B cell (primary cell): ENCODE data around the gene EPB41L4A. TPM values are rescaled to one million over a fixed set of nuclear protein-coding genes. Genes with fewer than 3 reads are reported as not detected.

Source experiments
- ATAC-seq: fragments of 200-7000 bp; cut with Tn5 transposase; one replicate; pipeline ENCODE4 v1.10.0; 2021; ENCODE audit warnings: low read depth, mild to moderate bottlenecking, moderate number of reproducible peaks, moderate library complexity
- CTCF ChIA-PET: fragments of 350-600 bp; sonication (Branson Sonifier 250); formaldehyde crosslinking; loops from one replicate; lab custom pipeline; 2021; ENCODE audit warnings: antibody characterized with exemption, inconsistent platforms; lab: Charles Lee
- POLR2A ChIA-PET: fragments of 350-600 bp; sonication (Branson Sonifier 250); formaldehyde crosslinking; loops from one replicate; lab custom pipeline; 2021; ENCODE audit warnings: antibody characterized with exemption; lab: Charles Lee
- DNase-seq: peaks from one replicate; pipeline ENCODE4 v3.0.0; 2013
- H2AFZ ChIP-seq: 2 replicates; pipeline ENCODE4 v1.6.1; 2012; ENCODE audit warnings: mild to moderate bottlenecking, low read depth, low read length; ENCODE audit not compliant: insufficient read depth, poor library complexity, severe bottlenecking
- H3K27ac ChIP-seq, 2 donors: 1 replicate in 1 of 2; 2 replicates in 1 of 2; pipeline ENCODE4 v1.5.1; 2012 to 2013; ENCODE audit warnings: low read length in 2 of 2, mild to moderate bottlenecking in 2 of 2, moderate library complexity in 1 of 2
- H3K27me3 ChIP-seq, 4 experiments: fragments of 200-600 bp in 1 of 4; sonication (generic) in 1 of 4; replicated peaks in 1 of 4; 1 replicate in 2 of 4; 2 replicates in 2 of 4; pipeline versions ENCODE4 v1.6.1 to v1.7.0; 2013 to 2016; ENCODE audit warnings: low read length in 3 of 4, mild to moderate bottlenecking in 2 of 4, mixed read lengths in 1 of 4, moderate library complexity in 1 of 4; ENCODE audit not compliant: insufficient read depth in 4 of 4, control insufficient read depth in 3 of 4; ENCODE audit errors: control extremely low read depth in 1 of 4
- H3K36me3 ChIP-seq, 2 experiments: replicated peaks in 1 of 2; 1 replicate in 1 of 2; 2 replicates in 1 of 2; pipeline versions ENCODE4 v1.6.1 to v1.7.1; 2013; ENCODE audit warnings: low read length in 1 of 2; ENCODE audit not compliant: insufficient read depth in 2 of 2, control insufficient read depth in 1 of 2; ENCODE audit errors: control extremely low read depth in 1 of 2, extremely low read depth in 1 of 2
- H3K4me1 ChIP-seq, 2 donors: fragments of 200-600 bp in 1 of 2; sonication (generic) in 1 of 2; 1 replicate in 1 of 2; 2 replicates in 1 of 2; pipeline versions ENCODE4 v1.5.1 to v1.6.1; 2013 to 2017; ENCODE audit warnings: low read length in 2 of 2; ENCODE audit not compliant: control insufficient read depth in 2 of 2, insufficient read depth in 2 of 2
- H3K4me2 ChIP-seq: replicated peaks from 2 replicates; pipeline ENCODE3; 2012; ENCODE audit warnings: mild to moderate bottlenecking, low read depth, low read length; ENCODE audit not compliant: poor library complexity, severe bottlenecking
- H3K4me3 ChIP-seq, 5 experiments: fragments of 200-600 bp in 1 of 5; sonication (generic) in 1 of 5; 1 replicate in 3 of 5; 2 replicates in 2 of 5; pipeline versions ENCODE4 v1.5.1 to v1.7.0; 2011 to 2016; ENCODE audit warnings: low read length in 4 of 5, mild to moderate bottlenecking in 4 of 5, low read depth in 2 of 5, control low read depth in 1 of 5, moderate library complexity in 1 of 5; ENCODE audit not compliant: insufficient read depth in 1 of 5; ENCODE audit errors: control extremely low read depth in 1 of 5, extremely low read depth in 1 of 5
- H3K79me2 ChIP-seq: fragments of 200-600 bp; sonication (generic); one replicate; pipeline ENCODE4 v1.6.0; 2016; ENCODE audit warnings: low read length; ENCODE audit not compliant: control insufficient read depth, insufficient read depth
- H3K9ac ChIP-seq: fragments of 200-600 bp; sonication (generic); 2 replicates; pipeline ENCODE4 v1.6.1; 2017; ENCODE audit warnings: mild to moderate bottlenecking, low read length, moderate library complexity
- H3K9me3 ChIP-seq, 3 donors: one replicate each; pipeline versions ENCODE4 v1.6.1 to v1.7.1; 2013; ENCODE audit warnings: low read length in 2 of 3; ENCODE audit not compliant: control insufficient read depth in 2 of 3, insufficient read depth in 1 of 3; ENCODE audit errors: control extremely low read depth in 1 of 3
- H4K20me1 ChIP-seq: 2 replicates; pipeline ENCODE4 v1.6.0; 2012; ENCODE audit warnings: mild to moderate bottlenecking, low read length; ENCODE audit not compliant: insufficient read depth, control insufficient read depth, poor library complexity, severe bottlenecking
- H3K27ac Mint-ChIP-seq: one replicate; pipeline ENCODE4 v1.8.0; 2021; ENCODE audit warnings: mixed read lengths
- H3K27me3 Mint-ChIP-seq: one replicate; pipeline ENCODE4 v1.8.0; 2021; ENCODE audit warnings: mixed read lengths
- H3K4me1 Mint-ChIP-seq: one replicate; pipeline ENCODE4 v1.8.0; 2021; ENCODE audit warnings: mixed read lengths
- H3K4me3 Mint-ChIP-seq: one replicate; pipeline ENCODE4 v1.8.0; 2021; ENCODE audit warnings: mixed read lengths
- H3K9me3 Mint-ChIP-seq: one replicate; pipeline ENCODE4 v1.8.0; 2022; ENCODE audit warnings: mixed read lengths; ENCODE audit not compliant: insufficient read depth
- EZH2 ChIP-seq: IDR thresholded peaks from 2 replicates; pipeline ENCODE4 v1.6.1; 2012; ENCODE audit warnings: borderline replicate concordance, low read depth, mild to moderate bottlenecking, moderate library complexity, low read length; ENCODE audit not compliant: insufficient read depth, poor library complexity, severe bottlenecking
- WGBS: methylation state at CpG from one replicate; pipeline ENCODE4 v1.1.5; 2013; ENCODE audit warnings: missing lambda C conversion rate; ENCODE audit not compliant: insufficient coverage; 5-methylcytosine and 5-hydroxymethylcytosine counted together
- intact Hi-C: fragments of 100-400 bp; cut with micrococcal nuclease; formaldehyde crosslinking; loops from one replicate; pipeline ENCODE4 v1.10.0; 2022
- polyA plus RNA-seq: library from polyadenylated mRNA; depleted of rRNA; stranded (reverse); fragments of >200 nt; gene quantifications from 2 replicates; pipeline ENCODE4 v1.2.3, GENCODE V29; 2012
- total RNA-seq, 2 donors: library from RNA; stranded (reverse); fragments of 120-200 nt in 1 of 2; gene quantifications; 1 replicate in 1 of 2; 2 replicates in 1 of 2; pipeline versions ENCODE4 v1.2.3 to v1.2.4, GENCODE V29; 2013 to 2022
- TF ChIP-seq, protein P1 (sequence below): fragments of 200-600 bp; IDR thresholded peaks from one replicate; pipeline ENCODE4 v1.8.0; 2022; ENCODE audit warnings: antibody characterized with exemption, mild to moderate bottlenecking

The EPB41L4A gene
- total and polyA plus RNA-seq, 2 donors (not counting 1 experiment from before 2014, with no cell fraction given), result 1.8 to 12.9 TPM

DNA sequence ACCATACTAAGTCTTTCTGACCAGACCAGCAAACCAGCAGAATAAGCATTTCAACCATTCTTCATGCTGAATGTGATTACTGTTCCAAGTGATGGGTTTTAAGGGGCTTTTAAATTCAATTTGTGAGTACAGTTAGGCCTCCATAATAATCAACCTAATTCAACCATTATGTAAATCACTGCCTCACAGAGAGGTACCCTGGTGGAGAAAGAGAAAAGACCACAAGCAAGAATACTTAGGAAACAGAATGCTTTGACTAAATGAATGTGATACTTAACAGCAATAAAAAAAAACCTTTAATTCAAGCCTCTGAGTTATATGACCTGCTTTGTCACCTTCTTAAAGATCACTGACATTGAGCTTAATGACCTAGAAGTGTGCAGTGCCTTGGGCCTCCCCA lies 162.1 kb downstream of the EPB41L4A start:
- H3K4me3 Mint-ChIP-seq, result no peak overlapping the region

DNA sequence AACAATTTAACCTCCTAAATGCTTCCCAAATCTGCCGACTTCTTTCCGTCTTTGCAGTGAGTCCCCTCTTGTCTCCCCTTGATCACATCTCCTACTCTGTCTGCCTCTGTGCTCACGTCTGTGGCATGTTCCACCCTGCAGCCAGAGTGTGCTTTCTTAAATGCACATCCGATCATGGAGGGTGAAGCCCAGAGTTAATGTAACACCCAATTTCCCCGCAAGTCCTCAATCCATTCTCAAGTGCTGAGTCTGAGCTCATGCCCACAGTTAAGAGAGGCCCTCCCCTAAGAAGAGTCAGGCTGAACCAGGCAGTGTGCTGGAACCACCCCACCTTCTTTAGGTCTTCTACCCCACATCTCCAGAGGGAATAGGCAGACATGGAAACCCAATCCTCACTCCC lies 164.8 kb downstream of the EPB41L4A start:
- H3K9me3 ChIP-seq, result no peaks in the 10 kb centered on the region
- no peak overlapping the region for H3K4me3 Mint-ChIP-seq
- TF ChIP-seq, protein P1, sequence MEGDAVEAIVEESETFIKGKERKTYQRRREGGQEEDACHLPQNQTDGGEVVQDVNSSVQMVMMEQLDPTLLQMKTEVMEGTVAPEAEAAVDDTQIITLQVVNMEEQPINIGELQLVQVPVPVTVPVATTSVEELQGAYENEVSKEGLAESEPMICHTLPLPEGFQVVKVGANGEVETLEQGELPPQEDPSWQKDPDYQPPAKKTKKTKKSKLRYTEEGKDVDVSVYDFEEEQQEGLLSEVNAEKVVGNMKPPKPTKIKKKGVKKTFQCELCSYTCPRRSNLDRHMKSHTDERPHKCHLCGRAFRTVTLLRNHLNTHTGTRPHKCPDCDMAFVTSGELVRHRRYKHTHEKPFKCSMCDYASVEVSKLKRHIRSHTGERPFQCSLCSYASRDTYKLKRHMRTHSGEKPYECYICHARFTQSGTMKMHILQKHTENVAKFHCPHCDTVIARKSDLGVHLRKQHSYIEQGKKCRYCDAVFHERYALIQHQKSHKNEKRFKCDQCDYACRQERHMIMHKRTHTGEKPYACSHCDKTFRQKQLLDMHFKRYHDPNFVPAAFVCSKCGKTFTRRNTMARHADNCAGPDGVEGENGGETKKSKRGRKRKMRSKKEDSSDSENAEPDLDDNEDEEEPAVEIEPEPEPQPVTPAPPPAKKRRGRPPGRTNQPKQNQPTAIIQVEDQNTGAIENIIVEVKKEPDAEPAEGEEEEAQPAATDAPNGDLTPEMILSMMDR, result no peak
- no peak for TF ChIP-seq EZH2
- no peaks in the 10 kb centered on the region for H4K20me1 ChIP-seq
- H3K27me3 Mint-ChIP-seq, result no peaks in the 10 kb centered on the region
- no peaks in the 10 kb centered on the region for H3K9me3 Mint-ChIP-seq
- H3K4me3 ChIP-seq, result no peak overlapping the region
- H3K27ac Mint-ChIP-seq, result no peak overlapping the region
- WGBS, result 97% methylated on average over 4 of the region's 5 CpGs
- CTCF ChIA-PET, result no interaction called here
- no peak for ATAC-seq
- no peaks in the 10 kb centered on the region for H3K4me1 ChIP-seq
- POLR2A ChIA-PET, result no interaction called here
- no peak overlapping the region for H2AFZ ChIP-seq
- no peaks in the 10 kb centered on the region for H3K79me2 ChIP-seq
- H3K36me3 ChIP-seq, result no peaks in the 10 kb centered on the region
- intact Hi-C loops, result no loop called here
- H3K9ac ChIP-seq, result no peak overlapping the region
- H3K4me1 Mint-ChIP-seq, result no peaks in the 10 kb centered on the region
- DNase-seq, result no peak
- H3K27ac ChIP-seq, result no peak overlapping the region
- no peaks in the 10 kb centered on the region for H3K27me3 ChIP-seq
- no peak overlapping the region for H3K4me2 ChIP-seq

More for the DNA sequence above, 162.1 kb downstream of the EPB41L4A start:
- no peaks in the 10 kb centered on the region for H3K9me3 Mint-ChIP-seq
- intact Hi-C loops, result no loop called here
- TF ChIP-seq EZH2, result no peak
- TF ChIP-seq, protein P1, result no peak
- H3K4me1 Mint-ChIP-seq, result no peaks in the 10 kb centered on the region
- POLR2A ChIA-PET, result no interaction called here
- H4K20me1 ChIP-seq, result no peaks in the 10 kb centered on the region
- H3K27me3 ChIP-seq, result no peaks in the 10 kb centered on the region
- no peak overlapping the region for H2AFZ ChIP-seq
- DNase-seq (no peak), ATAC-seq (no peak)
- CTCF ChIA-PET, result no interaction called here
- no peak overlapping the region for H3K27ac Mint-ChIP-seq
- no peaks in the 10 kb centered on the region for H3K27me3 Mint-ChIP-seq
- no peak overlapping the region for H3K4me3 ChIP-seq
- H3K4me2 ChIP-seq, result no peak overlapping the region
- no peak overlapping the region for H3K27ac ChIP-seq
- H3K36me3 ChIP-seq, result no peaks in the 10 kb centered on the region
- no peaks in the 10 kb centered on the region for H3K4me1 ChIP-seq
- H3K9ac ChIP-seq, result no peak overlapping the region
- no peaks in the 10 kb centered on the region for H3K79me2 ChIP-seq
- H3K9me3 ChIP-seq, result no peaks in the 10 kb centered on the region
